ENCODE results near the gene TPM1.

TPM1 gene

GRCh38 chr15:63054985-63055384 lies 12.4 kb downstream of the TPM1 start:
- no peak for DNase-seq (ENCODE audit: low read depth, low spot score)

GRCh38 chr15:63056829-63057228 lies 14.3 kb downstream of the TPM1 start:
- DNase-seq (ENCODE audit: low read depth, low spot score), result no peak

- no peak for DNase-seq (ENCODE audit: low read depth, low spot score)
Measured at GRCh38 chr15:63057468-63058345, 15.2 kb downstream of the TPM1 start.

GRCh38 chr15:63059075-63059474 lies 16.5 kb downstream of the TPM1 start:
- DNase-seq (ENCODE audit: low read depth, low spot score), result no peak

GRCh38 chr15:63059573-63060216 lies 17.1 kb downstream of the TPM1 start:
- no peak for DNase-seq (ENCODE audit: low read depth, low spot score)

GRCh38 chr15:63060699-63061098 lies 18.2 kb downstream of the TPM1 start:
- DNase-seq (ENCODE audit: low read depth, low spot score), result no peak

- no peak for DNase-seq (ENCODE audit: low read depth, low spot score)
Measured at GRCh38 chr15:63061975-63062374, 19.4 kb downstream of the TPM1 start.

GRCh38 chr15:63063164-63063756 lies 20.7 kb downstream of the TPM1 start:
- no peak for DNase-seq (ENCODE audit: low read depth, low spot score)

GRCh38 chr15:63063877-63064409 lies 21.4 kb downstream of the TPM1 start:
- no peak for DNase-seq (ENCODE audit: low read depth, low spot score)

GRCh38 chr15:63065262-63066221 lies 23.0 kb downstream of the TPM1 start:
- DNase-seq (ENCODE audit: low read depth, low spot score), result no peak

GRCh38 chr15:63066272-63066671 lies 23.7 kb downstream of the TPM1 start:
- DNase-seq (ENCODE audit: low read depth, low spot score), result no peak

- DNase-seq (ENCODE audit: low read depth, low spot score), result no peak
Measured at GRCh38 chr15:63067306-63067705, 24.8 kb downstream of the TPM1 start.

GRCh38 chr15:63067976-63068743 lies 25.6 kb downstream of the TPM1 start:
- no peak for DNase-seq (ENCODE audit: low read depth, low spot score)

GRCh38 chr15:63069616-63070090 lies 27.1 kb downstream of the TPM1 start:
- no peak for DNase-seq (ENCODE audit: low read depth, low spot score)

- DNase-seq (ENCODE audit: low read depth, low spot score), result no peak
Measured at GRCh38 chr15:63070681-63071129, 28.2 kb downstream of the TPM1 start.

GRCh38 chr15:63071288-63071909 lies 28.9 kb downstream of the TPM1 start:
- DNase-seq (ENCODE audit: low read depth, low spot score), result no peak

GRCh38 chr15:63072023-63072650 lies 29.6 kb downstream of the TPM1 start:
- DNase-seq (ENCODE audit: low read depth, low spot score), result no peak

- DNase-seq (ENCODE audit: low read depth, low spot score), result no peak
Measured at GRCh38 chr15:63072809-63073277, 30.3 kb downstream of the TPM1 start.

- no peak for DNase-seq (ENCODE audit: low read depth, low spot score)
Measured at GRCh38 chr15:63073497-63074172, 31.1 kb downstream of the TPM1 start.
